Right atrium auricular region (tissue), 2 donors: Measurements from ENCODE around the gene PTGFRN. TPM values are rescaled to one million over a fixed set of nuclear protein-coding genes. Genes with fewer than 3 reads are reported as not detected.
A peak's percentile ranks its signal among the peaks of the same experiment; 100 is the strongest.

ENCODE experiments used
- DNase-seq: peaks from one replicate; pipeline ENCODE4 v3.0.0-alpha.2; 2019; ENCODE audit warnings: low spot score
- H3K27ac ChIP-seq, 2 donors: fragments of 200-600 bp; sonication (generic); 1 replicate in 1 of 2; 2 replicates in 1 of 2; pipeline ENCODE4 v1.5.1; 2016 to 2019
- H3K27me3 ChIP-seq, 2 donors: fragments of 200-600 bp; sonication (generic); one replicate each; pipeline versions ENCODE4 v1.5.1 to v1.6.0; 2017 to 2019
- H3K36me3 ChIP-seq: fragments of 200-600 bp; sonication (generic); one replicate; pipeline ENCODE4 v1.5.1; 2016
- H3K4me1 ChIP-seq, 2 donors: fragments of 200-600 bp; sonication (generic); one replicate each; pipeline versions ENCODE4 v1.5.1 to v1.6.0; 2017 to 2019
- H3K4me3 ChIP-seq, 2 donors: fragments of 200-600 bp; sonication (generic); 1 replicate in 1 of 2; 2 replicates in 1 of 2; pipeline ENCODE4 v1.5.1; 2017 to 2019; ENCODE audit warnings: mild to moderate bottlenecking in 1 of 2, moderate library complexity in 1 of 2
- H3K9me3 ChIP-seq, 2 donors: fragments of 200-600 bp; sonication (generic); one replicate each; pipeline ENCODE4 v1.5.1; 2019
- total RNA-seq, 2 donors: library from RNA; depleted of rRNA; stranded (reverse); fragments of >200 nt; gene quantifications; one replicate each; pipeline ENCODE4 v1.1.0, GENCODE V29; 2016
- TF ChIP-seq, protein P1 (sequence below), 2 donors: fragments of 200-600 bp; sonication (generic); IDR thresholded peaks; one replicate each; pipeline ENCODE4 v1.5.1; 2019; ENCODE audit warnings: antibody characterized with exemption in 2 of 2

PTGFRN gene
- total RNA-seq, 2 donors from 2014 or later = 129 to 141 TPM

DNA sequence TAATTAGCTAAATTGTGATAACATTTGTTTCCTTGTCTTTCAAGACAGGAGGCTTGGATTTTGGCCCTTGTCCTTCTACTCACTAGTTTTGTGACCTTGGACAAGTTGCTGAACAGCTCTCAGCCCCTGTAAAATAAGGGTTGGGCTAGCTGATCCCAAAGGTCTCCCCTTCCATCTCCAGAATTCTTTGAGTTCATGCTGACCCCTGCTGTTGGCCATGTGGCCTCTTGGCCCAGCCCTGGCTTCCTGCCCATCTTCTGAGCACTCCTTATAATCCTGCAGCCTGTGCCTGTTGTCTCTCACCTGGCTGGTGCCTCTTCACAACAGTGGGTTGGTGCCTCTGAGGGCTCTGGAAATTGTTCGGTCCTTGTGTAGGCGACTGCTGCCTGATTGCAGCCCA, 10.1 kb downstream of the PTGFRN start:
- no peaks in the 10 kb centered on the region for H3K36me3 ChIP-seq
- H3K4me1 ChIP-seq = peaks cover 4 to 65% of the 10 kb centered on the region in 2 donors
- H3K27me3 ChIP-seq = no peaks in the 10 kb centered on the region
- no peaks in the 10 kb centered on the region for H3K9me3 ChIP-seq
- DNase-seq = peak; percentile 56
- TF ChIP-seq, protein P1, sequence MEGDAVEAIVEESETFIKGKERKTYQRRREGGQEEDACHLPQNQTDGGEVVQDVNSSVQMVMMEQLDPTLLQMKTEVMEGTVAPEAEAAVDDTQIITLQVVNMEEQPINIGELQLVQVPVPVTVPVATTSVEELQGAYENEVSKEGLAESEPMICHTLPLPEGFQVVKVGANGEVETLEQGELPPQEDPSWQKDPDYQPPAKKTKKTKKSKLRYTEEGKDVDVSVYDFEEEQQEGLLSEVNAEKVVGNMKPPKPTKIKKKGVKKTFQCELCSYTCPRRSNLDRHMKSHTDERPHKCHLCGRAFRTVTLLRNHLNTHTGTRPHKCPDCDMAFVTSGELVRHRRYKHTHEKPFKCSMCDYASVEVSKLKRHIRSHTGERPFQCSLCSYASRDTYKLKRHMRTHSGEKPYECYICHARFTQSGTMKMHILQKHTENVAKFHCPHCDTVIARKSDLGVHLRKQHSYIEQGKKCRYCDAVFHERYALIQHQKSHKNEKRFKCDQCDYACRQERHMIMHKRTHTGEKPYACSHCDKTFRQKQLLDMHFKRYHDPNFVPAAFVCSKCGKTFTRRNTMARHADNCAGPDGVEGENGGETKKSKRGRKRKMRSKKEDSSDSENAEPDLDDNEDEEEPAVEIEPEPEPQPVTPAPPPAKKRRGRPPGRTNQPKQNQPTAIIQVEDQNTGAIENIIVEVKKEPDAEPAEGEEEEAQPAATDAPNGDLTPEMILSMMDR (IDR thresholded peaks at IDR 0.05) = no peak
- no peak overlapping the region for H3K4me3 ChIP-seq
- H3K27ac ChIP-seq = peak overlapping the region; percentile 41 to 90

DNA sequence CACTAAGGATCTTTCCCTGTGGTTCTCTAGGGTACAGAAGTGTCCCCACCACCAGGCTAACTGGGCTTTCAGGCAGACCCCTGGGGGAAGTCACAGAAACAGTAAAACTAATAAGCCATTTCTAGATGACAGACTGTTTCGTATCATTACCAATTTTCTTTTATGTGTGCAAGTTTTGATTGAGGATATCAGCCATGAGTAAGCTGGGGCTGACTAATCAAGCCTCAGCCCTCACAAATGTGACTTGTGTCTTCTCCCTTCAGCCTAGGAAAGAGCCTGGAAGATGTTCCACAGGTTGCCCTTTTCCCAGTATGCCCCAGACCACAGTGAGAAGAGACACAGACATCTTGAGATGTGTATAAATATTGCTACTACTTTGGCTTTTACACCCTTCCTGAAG, 10.5 kb downstream of the PTGFRN start:
- TF ChIP-seq, protein P1 (IDR thresholded peaks at IDR 0.05) = no peak
- H3K4me1 ChIP-seq = peaks cover 4 to 63% of the 10 kb centered on the region in 2 donors
- H3K9me3 ChIP-seq = no peaks in the 10 kb centered on the region
- H3K4me3 ChIP-seq = no peak overlapping the region
- peak; percentile 18 for DNase-seq
- H3K27ac ChIP-seq = peak overlapping the region; percentile 41 to 90
- H3K27me3 ChIP-seq = no peaks in the 10 kb centered on the region
- H3K36me3 ChIP-seq = no peaks in the 10 kb centered on the region

DNA sequence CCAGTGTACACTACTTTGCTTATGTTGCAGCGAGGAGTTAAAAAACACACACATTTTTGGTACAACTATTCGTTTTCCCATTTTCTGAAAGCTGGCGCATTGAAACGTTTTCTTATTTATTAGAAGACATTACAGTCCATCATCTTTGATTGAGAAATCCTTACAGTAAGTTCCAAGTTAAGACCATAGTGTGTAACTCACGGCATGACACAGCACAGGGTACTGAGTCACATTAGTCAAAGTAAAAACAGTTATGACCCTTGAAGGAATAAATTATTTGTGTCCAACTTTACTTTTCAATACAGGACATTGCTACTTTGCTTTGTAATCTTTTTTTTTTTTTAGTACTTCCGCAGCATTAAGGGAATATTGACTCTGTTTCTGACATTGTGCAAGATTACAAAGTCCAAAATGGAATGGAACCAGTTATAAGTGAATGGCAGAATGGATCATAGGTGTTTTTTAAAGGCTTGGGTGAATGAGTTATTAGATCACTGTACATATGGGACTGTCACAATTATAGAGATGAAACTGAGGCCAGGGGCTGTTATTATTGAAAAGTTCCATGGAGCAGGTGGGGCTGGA, 11.7 kb downstream of the PTGFRN start:
- H3K27ac ChIP-seq = peak overlapping the region; percentile 29 to 73
- TF ChIP-seq, protein P1 (IDR thresholded peaks at IDR 0.05) = no peak
- peaks cover 4 to 51% of the 10 kb centered on the region in 2 donors for H3K4me1 ChIP-seq

DNA sequence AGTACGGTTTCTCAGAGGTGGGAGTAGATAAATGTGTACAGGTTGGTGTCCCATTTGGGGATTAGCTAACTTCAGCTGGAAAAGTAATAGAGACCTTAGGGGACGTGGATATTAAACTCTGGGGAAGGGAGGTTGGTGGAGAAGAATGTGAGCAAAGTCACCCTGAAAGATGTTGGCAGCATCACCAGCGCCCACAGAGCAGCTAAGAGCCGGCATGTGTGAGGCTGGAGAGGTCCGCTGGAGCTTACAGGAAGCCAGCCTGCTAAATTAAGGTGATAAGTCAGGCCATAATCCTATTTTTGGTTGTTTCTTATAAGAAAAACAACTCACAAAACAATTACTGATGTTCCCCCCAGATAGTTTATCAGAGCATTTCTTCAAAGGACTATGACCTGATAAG, 12.2 kb downstream of the PTGFRN start:
- H3K9me3 ChIP-seq = no peaks in the 10 kb centered on the region
- TF ChIP-seq, protein P1 (IDR thresholded peaks at IDR 0.05) = no peak
- peaks cover 4 to 46% of the 10 kb centered on the region in 2 donors for H3K4me1 ChIP-seq
- H3K36me3 ChIP-seq = no peaks in the 10 kb centered on the region
- peak; percentile 23 for DNase-seq
- H3K27ac ChIP-seq = peak overlapping the region; percentile 29 to 73
- no peaks in the 10 kb centered on the region for H3K27me3 ChIP-seq
- H3K4me3 ChIP-seq = no peak overlapping the region

More for the DNA sequence above, 11.7 kb downstream of the PTGFRN start:
- H3K36me3 ChIP-seq = no peaks in the 10 kb centered on the region
- H3K4me3 ChIP-seq = no peak overlapping the region
- DNase-seq = peak; percentile 16
- H3K27me3 ChIP-seq = no peaks in the 10 kb centered on the region
- H3K9me3 ChIP-seq = no peaks in the 10 kb centered on the region

DNA sequence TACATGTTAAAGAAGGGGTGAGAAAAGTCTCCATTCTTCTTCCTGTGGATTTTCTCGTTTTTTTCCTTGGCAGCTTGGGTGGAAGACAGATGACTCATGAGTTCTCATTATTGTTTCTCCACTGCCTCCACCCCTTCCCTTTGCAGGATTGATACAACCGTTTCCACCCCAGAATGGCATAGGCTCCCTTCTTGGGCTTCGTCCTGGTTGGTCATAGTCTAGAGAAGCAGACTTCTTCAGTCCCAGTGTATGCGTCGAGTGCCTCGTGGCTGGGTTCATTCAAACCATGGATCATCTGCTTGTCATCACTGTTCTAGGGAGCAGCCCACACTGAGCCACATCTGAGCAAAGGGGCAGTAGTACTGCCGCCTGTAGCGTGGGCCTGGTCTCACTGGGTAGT, 13.7 kb downstream of the PTGFRN start:
- Histone ChIP-seq H3K27me3 (no peaks in the 10 kb centered on the region), H3K27ac (peak overlapping the region; percentile 59 to 73), H3K4me3 (no peak overlapping the region), H3K4me1 (peaks cover 4 to 39% of the 10 kb centered on the region in 2 donors), H3K36me3 (no peaks in the 10 kb centered on the region), H3K9me3 (no peaks in the 10 kb centered on the region)
- TF ChIP-seq, protein P1 (IDR thresholded peaks at IDR 0.05) = no peak
- DNase-seq = peak; percentile 59
